ENCODE results near the gene SLC6A19.

DNA sequence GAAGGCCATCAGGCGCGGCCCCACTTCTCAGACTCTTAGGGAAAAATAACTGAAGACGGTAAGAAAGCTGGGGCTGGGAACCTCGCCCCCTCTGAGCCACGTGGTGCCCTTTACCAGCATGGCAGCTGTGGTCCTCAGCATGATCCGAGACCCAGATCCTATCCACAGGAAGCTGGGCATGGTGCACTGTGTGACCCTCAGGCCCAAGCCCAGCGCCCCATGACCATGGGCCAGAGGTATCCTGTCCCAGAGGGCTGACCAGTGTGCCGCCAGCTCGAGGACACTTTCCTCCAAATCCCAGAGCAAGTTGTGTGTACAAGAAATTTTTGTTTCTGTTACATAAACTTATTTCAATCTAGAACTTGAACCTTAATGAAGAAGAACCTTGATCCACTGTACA lies 65.4 kb downstream of the SLC6A19 start:
- no peak for TF ChIP-seq TAF1 (CRISPR knock-in tag; IDR thresholded peaks at IDR 0.05)
- no peak for TF ChIP-seq RBM22 (optimal IDR thresholded peaks at IDR 0.05; ENCODE audit: low read length)
- no peak for TF ChIP-seq RAD21 (CRISPR knock-in tag; IDR thresholded peaks at IDR 0.05)
- TF ChIP-seq AGO2 (optimal IDR thresholded peaks at IDR 0.05; ENCODE audit: low read depth, low read length) = no peak

Measured in HepG2 (cell line).